Hematopoietic multipotent progenitor cell treated with erythropoietin and hydrocortisone succinate and interleukin-3 and kit ligand, for 4 days (in vitro differentiated cells): Measurements from ENCODE around the gene TAMALIN.
"Not testable (repeated sequence)": the region's sequence is repeated elsewhere in the genome, so short reads cannot be mapped to it uniquely, and the experiment has no call there.

Experiments
- DNase-seq: peaks from one replicate; pipeline ENCODE4 v3.0.0-alpha.2; 2015

Gene TAMALIN

GRCh38 chr12:52006726-52007157 lies at the start of gene TAMALIN:
Gene TAMALIN (plus strand): TSS chr12:52006946. CDS start chr12:52007020, 74 bp downstream.
- peak; percentile 71 for DNase-seq

- DNase-seq = no peak
These were observed 48.2 kb upstream of the TAMALIN start for GRCh38 chr12:51958542-51958941.

- no peak for DNase-seq
These were observed 47.5 kb upstream of the TAMALIN start for GRCh38 chr12:51959211-51959610.

- DNase-seq = no peak
These were observed 46.8 kb upstream of the TAMALIN start for GRCh38 chr12:51959921-51960320.

DNA sequence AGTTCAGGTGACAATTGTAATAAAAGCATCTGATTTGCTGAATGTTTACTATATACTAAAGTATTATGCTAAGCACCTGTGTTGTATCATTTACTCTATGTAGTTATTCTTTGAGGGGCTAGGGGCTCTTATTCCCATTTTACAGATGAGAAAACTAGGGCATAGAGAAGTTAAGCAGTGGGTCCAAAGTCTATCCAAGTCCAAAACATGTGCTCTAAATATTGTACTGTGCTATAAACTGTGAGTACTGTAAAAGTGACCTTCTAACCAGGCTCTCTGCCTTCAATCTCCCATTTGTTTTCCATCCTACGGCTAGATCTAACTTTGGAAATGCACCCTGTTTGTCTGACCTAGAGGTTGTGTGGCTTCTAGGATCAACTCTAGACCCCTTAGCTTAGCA lies 46.3 kb upstream of the TAMALIN start:
- no peak for DNase-seq

DNA sequence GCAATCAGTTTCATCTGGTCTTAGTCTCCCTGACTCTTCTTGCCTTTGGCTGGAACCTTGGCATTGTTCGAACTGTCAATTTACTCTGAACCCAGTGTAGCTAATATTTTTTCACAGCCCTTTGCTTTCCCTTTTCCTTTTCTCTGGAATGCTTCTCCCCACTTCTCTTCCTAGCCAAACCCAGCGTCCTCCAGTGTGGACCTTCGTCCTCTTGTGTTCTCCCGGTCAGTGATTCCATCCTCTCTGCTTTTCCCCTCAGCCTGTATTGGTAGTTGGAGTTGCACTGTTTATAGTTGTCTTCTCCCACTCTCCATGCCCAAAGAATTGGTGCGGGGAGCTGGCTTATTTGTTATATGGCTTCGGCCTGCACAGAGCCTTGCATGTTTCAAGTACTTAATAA lies 45.9 kb upstream of the TAMALIN start:
- no peak for DNase-seq

- DNase-seq = no peak
These were observed 44.9 kb upstream of the TAMALIN start for GRCh38 chr12:51961834-51962233.

- peak; percentile 59 for DNase-seq
These were observed 44.0 kb upstream of the TAMALIN start for GRCh38 chr12:51962737-51963136.

DNA sequence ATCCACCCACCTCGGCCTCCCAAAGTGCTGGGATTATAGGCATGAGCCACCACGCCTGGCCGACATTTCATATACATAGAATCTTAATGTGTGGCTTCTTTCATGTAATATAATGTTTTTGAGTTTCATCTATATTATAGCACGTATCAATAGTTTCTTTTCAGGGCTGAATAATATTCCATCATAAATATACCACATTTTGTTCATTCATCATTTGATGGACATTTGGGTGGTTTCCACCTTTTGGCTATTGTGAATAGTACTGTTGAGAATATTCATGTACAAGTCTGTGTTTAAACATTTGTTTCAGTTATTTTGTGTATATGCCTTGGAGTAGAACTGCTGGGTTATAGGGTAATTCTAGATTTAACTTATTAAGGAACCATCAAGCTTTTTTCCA lies 43.3 kb upstream of the TAMALIN start:
- no peak for DNase-seq

DNA sequence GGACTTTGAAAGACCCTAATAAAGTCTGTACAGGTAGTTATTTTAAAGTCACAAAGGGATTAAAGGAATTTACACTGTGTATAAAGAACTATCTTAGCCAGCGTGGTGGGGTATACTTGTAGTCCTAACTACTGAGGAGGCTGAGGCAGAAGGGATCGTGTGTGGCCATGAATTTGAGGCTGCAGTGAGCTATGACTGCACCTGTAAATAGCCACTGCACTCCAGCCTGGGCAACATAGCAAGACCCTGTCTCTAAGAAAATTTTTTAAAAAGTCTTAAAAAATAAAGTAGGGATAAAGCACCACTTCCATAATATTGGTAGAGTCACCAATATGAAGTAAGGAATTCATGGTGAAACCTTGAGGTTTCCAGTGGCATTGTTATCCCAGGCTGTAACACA lies 37.1 kb upstream of the TAMALIN start:
- no peak for DNase-seq

GRCh38 chr12:51970904-51971646 lies 35.7 kb upstream of the TAMALIN start:
- peak; percentile 54 for DNase-seq

DNA sequence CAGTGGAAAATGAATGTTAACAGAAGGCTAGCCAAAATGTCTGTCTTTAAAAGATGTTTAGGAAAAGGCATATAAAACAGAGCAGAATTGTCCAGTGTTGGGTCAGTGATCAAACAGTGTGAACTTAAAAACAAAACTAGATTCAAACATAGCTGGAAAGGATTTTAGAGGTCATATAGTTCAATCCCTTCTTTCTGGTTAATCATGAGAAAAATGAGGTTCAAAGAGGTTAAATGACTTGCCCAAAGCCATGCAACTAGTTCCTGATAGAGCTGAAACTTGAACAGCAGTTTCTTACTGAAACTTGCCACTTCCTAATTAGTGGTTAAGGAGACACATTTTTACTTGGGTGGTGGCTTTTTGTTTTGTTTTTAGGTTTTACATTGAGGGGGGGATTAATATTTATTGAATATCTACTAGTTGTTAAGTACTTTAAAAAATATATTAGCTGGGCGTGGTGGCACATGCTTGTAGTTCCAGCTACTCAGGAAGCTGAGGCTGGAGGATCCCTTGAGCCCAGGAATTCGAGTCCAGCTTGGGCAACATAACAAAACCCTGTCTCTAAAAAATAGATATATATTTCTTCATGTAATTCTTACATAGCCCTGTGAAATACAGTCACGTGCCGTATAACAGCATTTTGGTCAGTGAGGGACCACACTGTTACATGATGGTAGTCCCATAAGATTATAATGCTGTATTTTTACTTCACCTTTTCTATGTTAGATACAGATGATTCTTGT lies 34.9 kb upstream of the TAMALIN start:
- peak; percentile 52 for DNase-seq

DNA sequence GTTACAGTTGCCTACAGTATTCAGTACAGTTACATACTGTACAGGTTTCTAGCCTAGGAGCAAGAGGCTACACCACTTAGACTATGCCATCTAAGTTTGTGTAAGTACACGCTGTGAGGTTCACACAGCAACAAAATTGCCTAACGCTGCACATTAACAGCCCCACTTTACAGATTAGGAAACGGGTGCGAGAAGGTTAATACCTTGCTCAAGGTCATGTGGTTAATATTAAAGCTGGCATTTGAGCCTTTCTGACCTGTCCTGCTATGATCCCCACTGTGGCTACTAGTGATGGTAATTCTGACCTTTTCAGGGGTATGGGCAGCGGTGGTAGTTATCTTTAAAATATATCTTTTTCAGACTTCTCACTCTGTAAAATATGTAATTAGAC lies 34.3 kb upstream of the TAMALIN start:
- DNase-seq = peak; percentile 68

- DNase-seq = peak; percentile 97
These were observed 33.9 kb upstream of the TAMALIN start for GRCh38 chr12:51972849-51973273.

GRCh38 chr12:51973560-51973959 lies 33.2 kb upstream of the TAMALIN start:
- no peak for DNase-seq

GRCh38 chr12:51974646-51975045 lies 32.1 kb upstream of the TAMALIN start:
- peak; percentile 49 for DNase-seq

DNA sequence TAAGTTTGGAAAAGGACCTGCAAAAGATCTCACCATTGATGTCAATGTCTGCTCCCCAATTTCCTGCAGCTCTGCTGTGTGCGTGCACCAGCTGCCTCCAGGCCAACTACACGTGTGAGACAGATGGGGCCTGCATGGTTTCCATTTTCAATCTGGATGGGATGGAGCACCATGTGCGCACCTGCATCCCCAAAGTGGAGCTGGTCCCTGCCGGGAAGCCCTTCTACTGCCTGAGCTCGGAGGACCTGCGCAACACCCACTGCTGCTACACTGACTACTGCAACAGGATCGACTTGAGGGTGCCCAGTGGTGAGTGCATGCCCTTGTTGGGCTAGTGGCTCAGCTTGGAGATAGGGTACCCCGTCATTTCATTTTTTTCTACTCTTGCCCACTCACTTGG lies 31.6 kb upstream of the TAMALIN start:
- no peak for DNase-seq

DNA sequence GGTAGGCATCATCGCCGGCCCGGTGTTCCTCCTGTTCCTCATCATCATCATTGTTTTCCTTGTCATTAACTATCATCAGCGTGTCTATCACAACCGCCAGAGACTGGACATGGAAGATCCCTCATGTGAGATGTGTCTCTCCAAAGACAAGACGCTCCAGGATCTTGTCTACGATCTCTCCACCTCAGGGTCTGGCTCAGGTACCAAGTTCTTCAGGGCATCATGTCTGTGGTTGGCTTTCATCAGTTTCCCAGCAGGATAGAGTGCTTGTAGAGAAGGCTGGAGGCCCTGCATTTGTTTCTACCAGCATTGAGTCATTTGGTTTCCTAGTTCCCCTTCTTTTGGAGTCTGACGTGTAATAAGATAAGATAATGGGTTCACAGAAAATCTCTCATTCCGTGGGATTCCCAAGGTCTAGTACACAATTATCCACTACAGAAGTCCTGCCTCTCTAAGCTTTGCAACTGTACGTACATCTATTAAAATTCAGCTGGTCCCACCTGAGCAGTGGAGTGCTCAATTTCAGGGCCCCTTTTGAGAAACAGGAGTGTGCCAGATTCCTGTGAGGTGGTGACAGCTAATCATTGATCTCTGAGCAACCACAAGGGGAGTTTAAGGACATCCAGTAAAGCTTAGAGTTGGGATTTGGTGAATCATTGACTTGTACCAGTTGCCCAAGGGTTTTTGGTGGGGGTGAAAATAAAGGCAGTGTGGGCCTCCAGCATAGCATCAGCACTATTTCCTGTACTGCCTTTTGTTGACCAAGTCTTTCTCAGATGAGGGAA lies 30.2 kb upstream of the TAMALIN start:
- peak; percentile 48 for DNase-seq

GRCh38 chr12:51977320-51977753 lies 29.4 kb upstream of the TAMALIN start:
- peak; percentile 41 for DNase-seq

DNA sequence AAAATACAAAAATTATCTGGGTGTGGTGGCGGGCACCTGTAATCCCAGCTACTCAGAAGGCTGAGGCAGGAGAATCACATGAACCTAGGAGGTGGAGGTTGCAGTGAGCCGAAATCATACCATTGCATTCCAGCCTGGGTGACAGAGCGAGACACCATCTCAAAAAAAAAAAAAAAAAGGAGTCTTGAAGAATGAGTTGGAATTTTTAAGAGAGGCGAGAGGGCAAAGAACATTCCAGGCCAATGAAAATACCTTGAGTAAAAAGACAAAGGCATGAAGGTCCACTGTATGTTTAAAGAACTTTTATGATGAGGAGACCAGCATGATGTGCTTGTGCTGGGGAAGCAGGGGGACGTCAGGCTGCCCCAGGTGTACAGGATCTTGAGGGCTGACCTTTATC lies 27.4 kb upstream of the TAMALIN start:
- DNase-seq = not testable (repeated sequence)

GRCh38 chr12:51980051-51980808 lies 26.5 kb upstream of the TAMALIN start:
- peak; percentile 89 for DNase-seq

- DNase-seq = no peak
These were observed 26.0 kb upstream of the TAMALIN start for GRCh38 chr12:51980809-51981127.

GRCh38 chr12:51984657-51985056 lies 22.1 kb upstream of the TAMALIN start:
- no peak for DNase-seq
